IPS-18c (cell line): Measurements from ENCODE around the gene MACROD2.

Experiments used
- H3K4me3 ChIP-seq: 2 replicates; pipeline ENCODE4 v1.7.0; 2013; ENCODE audit warnings: low read depth, mild to moderate bottlenecking, low read length, moderate library complexity; ENCODE audit not compliant: insufficient read depth
- H3K9me3 ChIP-seq: one replicate; pipeline ENCODE4 v1.6.1; 2013; ENCODE audit warnings: mild to moderate bottlenecking, low read length, moderate library complexity; ENCODE audit not compliant: control insufficient read depth, insufficient read depth

The MACROD2 gene

DNA sequence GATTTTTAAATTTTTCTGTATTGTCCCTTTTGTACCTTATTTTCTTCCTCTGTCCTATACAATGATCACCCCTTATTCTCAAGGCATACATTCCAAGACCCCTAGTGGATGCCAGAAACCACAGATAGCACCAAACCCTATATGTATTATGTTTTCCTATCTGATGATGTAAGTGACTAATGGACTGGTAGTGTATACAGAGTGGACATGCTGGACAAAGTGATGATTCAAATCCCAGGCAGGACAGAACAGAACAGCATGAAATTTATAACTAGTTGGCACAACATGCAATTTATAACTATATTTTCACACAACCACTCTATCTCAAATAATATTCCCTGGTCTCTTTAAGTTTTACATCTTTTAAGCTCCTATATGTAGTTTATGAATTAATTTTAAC, 547.7 kb downstream of the MACROD2 start:
- Histone ChIP-seq H3K4me3 (no peak overlapping the region), H3K9me3 (no peaks in the 10 kb centered on the region)

DNA sequence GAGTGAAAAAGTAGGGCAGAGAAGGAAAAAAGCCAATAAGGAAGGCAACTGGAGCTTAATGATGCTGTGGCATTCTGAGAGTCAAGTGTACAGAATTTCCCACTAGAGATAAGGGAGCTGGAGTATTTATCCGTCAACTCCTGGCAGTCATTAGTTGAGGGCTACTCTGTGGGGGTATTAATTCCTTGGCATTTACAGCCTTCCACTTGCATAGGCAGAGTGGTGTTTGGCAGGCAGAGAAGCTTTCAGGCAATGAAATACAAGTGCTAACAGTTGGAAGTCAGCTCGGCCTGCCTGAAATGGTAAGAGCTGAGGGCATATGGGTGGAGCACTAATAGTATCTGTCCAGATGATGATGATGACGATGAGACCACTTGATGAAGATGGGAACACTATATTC, 549.4 kb downstream of the MACROD2 start:
- no peaks in the 10 kb centered on the region for H3K9me3 ChIP-seq
- H3K4me3 ChIP-seq: no peak overlapping the region

DNA sequence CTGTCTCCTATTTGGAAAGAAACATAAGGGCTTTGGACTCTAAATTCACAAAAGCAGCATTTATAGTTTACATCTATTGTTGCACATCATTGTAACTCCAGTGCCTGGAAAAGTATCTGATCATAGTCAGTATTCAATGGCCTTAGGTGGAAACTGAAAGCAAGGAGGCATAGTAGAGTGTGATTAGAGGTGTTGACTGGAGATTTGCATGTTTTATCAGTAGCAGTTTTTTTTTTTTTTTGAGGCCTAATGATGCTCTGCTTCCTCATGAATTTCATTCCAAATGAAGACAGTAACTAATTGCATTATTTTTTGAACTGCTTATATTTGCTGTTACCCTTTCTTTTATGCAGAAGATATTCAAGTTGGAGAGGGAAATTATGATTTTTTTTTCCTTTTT, 555.3 kb downstream of the MACROD2 start:
- Histone ChIP-seq H3K9me3 (no peaks in the 10 kb centered on the region), H3K4me3 (no peak overlapping the region)

DNA sequence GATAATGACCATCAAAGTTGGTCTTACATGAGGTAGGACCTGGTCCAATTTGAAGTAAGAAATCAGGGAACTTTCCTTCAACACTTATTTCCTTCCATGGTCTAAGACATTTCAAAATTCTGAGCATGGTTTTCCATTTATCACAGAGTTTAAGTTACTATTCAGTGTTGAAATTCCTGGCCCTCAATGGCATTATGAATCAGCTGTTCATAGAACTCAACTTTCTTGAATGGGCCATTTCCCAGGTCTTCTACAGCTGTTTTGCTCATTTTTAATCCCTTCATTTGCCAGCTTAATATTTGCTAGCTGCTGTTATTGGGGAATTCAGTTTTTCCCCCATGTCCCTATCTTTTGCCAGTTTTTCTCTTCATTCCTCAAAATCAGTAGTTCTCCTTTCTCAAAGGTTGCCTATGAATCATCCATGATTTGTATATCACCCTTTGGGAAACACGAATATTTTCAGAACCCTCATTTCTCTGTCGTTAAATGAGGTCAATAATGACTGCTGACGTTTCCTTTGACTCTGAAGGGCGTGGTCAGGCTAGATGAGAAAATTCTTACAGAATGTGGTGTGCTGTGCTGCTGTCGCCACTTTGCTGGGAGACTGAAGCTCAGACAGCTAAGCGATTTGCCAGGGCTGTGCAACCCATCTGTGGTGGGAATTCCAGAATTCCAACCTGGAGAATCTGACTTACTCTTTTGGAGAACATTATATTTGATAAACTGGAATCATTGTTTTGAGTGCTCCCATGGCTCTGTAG, 558.6 kb downstream of the MACROD2 start:
- Histone ChIP-seq H3K9me3 (no peaks in the 10 kb centered on the region), H3K4me3 (no peak overlapping the region)

DNA sequence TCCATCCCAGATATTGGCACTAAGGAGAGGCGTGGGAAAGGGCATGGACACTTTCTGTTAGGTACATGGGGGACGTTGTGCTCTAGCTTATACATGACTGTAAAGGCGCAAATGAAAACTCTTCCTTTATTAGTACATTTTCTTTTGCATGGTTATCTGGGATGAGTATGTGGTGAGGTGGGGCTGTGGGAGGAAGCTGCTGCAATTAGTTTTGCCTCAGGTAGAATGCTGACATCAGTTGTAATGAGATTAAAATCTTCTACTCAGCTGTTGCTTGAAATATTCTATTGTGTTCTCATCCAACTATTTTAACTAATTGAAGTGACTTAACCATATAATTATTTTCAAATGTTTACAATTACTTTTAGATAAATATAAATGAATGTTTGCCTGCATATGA, 560.4 kb downstream of the MACROD2 start:
- Histone ChIP-seq H3K4me3 (no peak overlapping the region), H3K9me3 (no peaks in the 10 kb centered on the region)

DNA sequence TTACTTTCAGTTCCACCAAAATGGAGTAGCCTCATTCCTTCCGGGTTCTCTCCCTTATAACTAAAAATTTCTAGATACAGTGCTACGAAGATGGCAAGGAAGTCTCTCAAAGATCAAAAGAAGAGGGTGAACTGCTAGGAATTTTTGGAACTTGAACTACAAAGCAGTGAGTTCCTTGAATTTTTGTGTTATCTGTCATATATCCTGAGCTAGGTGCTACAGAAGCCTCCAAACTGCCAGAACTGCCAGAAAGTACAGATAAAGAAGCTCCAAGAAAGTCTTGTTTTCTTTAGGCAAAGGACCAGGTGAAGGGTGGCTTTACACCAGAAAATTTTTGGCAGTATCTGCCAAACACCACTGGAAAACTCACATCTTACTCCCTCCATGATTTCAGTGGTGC, 560.9 kb downstream of the MACROD2 start:
- no peaks in the 10 kb centered on the region for H3K9me3 ChIP-seq
- no peak overlapping the region for H3K4me3 ChIP-seq

DNA sequence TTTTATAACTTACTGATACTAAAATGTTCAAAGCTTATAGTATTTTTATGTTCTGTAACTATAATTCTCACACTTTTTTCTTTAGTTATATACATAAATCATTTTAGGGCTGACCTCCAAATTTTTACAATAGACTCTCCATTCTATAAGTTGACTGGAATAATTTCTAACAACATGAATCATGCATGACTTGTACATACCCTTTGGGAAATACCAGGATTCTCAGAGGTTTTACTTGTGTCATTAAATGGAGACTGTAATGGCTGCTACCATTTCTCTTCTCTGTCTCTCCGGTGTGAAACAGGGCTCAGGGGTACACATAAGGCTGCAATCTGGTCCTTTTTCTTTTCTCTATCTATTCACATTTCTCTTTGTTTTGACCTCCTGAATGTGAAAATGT, 564.3 kb downstream of the MACROD2 start:
- H3K4me3 ChIP-seq: no peak overlapping the region
- no peaks in the 10 kb centered on the region for H3K9me3 ChIP-seq

DNA sequence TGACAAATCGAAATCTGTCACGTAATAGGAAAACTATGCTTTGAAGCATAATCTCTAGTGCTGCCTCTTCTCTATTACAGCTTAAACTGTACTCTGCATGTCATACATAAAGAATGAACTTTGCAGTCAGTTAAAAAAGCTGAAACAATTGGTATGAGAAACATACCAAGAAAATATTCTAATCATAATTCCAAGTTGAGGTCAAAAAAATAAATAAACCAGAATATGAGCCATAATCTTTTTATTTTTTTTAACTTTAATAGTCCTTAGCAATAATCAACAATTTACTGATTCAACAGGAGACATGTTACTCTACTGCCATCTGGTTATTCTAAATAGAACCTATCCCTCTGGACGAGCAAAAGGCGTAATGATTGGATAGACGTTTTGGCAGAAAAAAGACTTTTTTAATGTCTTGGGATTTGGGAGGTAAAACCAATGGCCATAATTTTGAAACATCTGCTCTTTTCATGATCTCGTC, 566.5 kb downstream of the MACROD2 start:
- no peak overlapping the region for H3K4me3 ChIP-seq
- H3K9me3 ChIP-seq: no peaks in the 10 kb centered on the region

DNA sequence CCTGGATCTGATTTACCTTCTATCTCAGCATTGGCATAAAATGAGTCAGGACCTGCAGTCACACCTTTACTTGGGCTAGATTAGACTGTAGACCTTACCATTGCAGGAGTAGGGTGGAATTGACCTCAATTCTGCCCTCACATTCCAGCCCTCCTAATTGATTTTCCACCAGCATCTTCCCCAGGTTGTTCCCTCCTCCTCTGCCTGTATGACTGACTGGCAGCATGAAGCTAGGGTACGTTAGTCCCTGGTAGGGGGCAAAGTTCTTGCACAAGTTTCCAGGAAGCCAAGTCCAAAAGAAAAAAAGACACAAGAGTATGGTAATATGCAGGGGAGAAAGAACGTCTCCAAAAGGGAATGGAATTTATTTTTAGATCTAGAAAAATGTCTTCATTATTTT, 567.7 kb downstream of the MACROD2 start:
- no peaks in the 10 kb centered on the region for H3K9me3 ChIP-seq

DNA sequence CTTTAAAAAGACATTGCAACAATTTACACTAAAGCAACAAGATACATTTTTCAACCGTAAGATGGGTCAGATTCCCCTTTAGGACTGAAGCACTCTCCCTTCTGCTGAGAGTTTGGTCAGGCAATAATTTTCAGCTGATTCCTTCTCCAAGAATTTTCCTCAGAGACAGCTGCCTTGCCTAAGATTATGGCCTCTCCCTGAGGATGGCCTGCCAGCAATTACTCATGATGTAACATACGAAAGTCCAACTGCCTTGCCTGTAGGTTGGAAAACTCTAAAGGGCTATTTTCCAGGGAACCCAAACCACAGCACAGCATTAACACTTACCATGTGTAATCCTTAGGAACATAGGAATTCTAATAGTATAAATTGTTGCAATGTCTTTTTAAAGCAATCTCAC, 571.2 kb downstream of the MACROD2 start:
- no peak overlapping the region for H3K4me3 ChIP-seq
- H3K9me3 ChIP-seq: no peaks in the 10 kb centered on the region

More for the DNA sequence above, 567.7 kb downstream of the MACROD2 start:
- H3K4me3 ChIP-seq: no peak overlapping the region

DNA sequence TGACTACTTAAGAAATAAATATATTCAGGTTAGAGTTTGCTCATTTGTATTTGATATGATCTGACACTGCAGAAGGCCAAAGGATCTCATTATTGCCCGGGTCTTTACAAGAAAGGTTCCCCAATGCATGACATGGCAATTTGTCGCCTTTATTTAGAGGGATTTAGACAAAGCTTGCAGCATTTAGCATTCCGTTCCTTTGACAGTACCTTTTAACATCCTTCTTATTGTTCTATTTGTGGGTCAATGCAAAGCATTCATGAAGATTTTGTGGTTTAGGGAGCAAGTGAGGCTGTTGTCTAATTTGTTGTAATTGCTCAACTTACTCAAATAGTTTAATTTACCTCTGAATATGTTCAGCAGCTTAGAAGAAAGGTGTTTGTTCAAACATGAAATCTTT, 572.9 kb downstream of the MACROD2 start:
- no peaks in the 10 kb centered on the region for H3K9me3 ChIP-seq

DNA sequence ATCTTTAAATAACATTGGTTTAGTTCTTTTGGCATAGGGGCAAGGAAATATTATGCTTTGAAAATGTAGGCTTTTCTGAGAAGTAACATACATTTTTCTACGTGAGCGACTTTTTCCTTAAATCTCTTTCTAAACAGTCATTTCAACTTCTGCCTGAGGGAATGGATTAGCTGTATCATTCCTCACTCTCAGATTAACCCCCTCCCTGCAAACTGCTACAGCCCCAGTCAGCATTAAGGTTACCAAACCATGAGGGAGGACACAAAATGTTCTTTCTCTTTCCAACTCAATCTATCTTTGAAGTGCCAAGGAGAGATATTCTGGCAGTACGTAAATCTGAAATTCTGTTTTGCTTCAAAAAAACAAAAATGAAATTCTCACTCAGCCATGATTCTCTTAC, 573.4 kb downstream of the MACROD2 start:
- Histone ChIP-seq H3K9me3 (no peaks in the 10 kb centered on the region), H3K4me3 (no peak overlapping the region)

More for the DNA sequence above, 572.9 kb downstream of the MACROD2 start:
- no peak overlapping the region for H3K4me3 ChIP-seq

DNA sequence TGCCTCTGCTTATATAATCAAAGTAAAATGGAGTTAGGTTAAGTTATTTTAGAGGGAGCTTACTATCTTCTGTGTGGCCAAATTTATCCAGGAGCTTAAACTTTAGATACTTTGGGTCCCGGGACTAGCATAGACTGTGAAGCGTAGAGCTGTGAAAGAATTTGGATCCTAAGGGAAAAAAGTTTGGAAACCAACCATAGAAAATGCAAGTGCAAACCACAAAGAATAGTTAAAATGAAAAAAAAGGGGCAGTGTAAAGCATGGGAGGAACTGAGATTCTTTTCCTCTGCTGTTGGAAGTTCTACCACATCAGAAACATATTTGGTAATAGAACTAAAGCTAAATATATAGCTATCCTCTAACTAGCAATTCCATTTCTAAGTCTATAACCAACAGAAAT, 574.3 kb downstream of the MACROD2 start:
- Histone ChIP-seq H3K9me3 (no peaks in the 10 kb centered on the region), H3K4me3 (no peak overlapping the region)

DNA sequence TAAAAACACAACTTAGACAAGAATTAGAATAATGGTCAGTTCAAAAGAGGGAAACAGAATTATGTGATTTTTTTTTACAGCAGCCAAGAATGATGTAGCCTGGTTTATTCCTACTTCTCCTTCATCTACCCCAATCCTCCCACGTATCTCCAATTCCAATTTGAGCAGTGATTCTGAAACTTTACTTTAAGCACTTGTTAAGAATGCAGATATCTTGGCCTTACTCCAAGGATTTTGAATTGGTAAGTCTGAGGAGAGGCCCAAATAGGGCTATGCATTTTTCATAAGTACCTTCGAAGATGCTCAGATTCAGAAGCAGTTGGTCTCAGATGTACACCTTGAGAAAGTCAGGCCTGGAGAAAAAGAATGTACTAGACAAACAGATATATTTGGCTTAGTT, 575.5 kb downstream of the MACROD2 start:
- Histone ChIP-seq H3K4me3 (no peak overlapping the region), H3K9me3 (no peaks in the 10 kb centered on the region)

DNA sequence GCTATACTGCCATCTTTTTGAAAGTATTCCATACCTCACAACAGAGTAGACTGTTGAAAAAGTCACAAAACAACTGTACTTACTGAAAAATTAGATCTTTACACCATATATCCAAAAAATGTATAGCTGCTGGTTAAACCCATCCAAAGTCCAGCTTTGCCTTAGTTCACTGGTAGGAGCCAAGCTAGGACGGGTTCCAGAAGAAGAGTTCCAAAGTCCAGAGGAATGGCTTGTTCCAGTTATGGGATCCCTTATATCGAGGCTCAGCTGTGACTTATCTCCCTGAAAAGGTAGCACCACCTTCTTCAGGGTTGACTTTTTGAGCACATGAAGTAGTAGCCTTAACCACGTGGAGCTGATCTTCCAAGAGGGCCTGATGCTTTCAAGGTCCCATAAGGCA, 578.4 kb downstream of the MACROD2 start:
- no peaks in the 10 kb centered on the region for H3K9me3 ChIP-seq
- H3K4me3 ChIP-seq: no peak overlapping the region

DNA sequence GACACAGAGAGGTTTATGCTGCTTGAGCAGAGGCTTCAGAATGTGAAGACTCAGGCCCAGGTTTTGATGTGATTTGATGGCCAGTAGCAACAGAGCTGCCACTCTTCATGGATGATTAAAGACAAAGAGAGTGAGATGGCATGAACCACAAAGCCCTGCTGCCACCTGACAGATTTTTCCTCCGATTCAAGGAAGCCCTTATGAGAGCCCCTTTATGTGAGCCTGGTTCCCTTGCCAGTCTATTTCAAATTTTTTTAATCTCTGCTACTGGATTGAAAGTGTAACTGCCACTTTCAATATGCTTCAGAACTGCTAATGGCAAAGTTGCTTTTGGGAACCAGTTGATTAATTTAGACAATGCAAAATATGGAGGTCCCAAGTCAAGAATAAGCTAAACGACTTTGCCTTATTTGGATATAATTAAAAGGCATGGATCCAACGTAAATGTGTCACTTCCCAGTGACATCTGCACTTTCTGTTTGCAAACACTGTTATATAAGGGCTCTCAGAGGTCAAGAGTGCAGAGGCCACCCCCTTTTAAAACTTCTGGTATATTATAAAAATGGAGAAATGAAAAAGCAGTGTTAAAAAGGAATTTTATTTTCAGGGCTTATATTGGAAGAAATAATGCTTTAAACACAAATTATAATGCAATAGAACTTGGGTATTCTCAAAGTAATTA, 581.0 kb downstream of the MACROD2 start:
- no peak overlapping the region for H3K4me3 ChIP-seq
- no peaks in the 10 kb centered on the region for H3K9me3 ChIP-seq

DNA sequence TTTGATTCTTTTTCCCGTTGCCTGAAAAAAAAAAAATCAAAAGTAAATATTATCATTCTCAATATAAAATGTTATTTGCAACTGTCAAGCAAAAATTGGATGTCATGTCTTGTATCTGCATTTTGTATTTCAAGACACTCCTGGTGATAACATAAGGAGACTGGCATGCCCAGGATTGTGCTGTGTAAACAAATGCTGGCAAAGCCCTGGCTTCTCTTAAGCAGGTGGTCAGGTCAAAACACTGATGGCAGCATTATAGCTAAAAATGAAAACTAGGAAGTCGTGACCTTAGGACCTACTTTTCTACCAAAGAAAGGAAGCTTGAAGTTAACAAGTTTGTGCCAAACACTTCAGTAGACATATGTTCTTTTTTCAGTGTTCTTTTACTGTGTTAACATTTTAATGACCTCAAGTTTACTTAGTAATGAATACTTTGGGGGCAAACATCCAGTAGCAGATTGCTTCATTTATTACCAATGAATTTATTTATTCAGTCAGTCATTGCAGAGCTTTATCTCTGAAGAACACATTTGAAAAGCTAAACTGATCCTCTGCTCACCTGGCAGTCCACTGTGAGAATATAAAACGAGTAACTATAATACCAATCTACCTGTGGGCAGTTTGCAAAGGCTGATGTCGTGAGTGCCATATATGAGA, 585.2 kb downstream of the MACROD2 start:
- H3K9me3 ChIP-seq: no peaks in the 10 kb centered on the region
- no peak overlapping the region for H3K4me3 ChIP-seq

DNA sequence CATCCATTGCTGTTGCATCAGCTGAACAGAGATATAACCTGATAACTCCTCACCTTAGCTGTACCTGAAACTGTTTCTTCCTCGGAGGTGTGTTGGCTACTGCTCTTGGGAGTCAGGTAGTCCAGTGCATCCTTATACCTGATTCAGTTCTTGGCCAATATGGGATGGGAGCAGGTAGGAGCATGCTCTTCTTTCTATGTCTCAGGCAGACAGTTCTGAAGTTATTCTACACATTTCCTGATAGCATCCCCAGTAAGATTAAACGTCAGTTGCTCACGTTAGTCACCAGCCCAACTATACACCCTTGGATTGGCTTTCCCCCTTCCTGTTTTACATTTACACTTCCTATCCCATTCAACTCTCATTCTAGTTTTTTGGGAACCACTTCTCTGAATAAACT, 586.4 kb downstream of the MACROD2 start:
- Histone ChIP-seq H3K9me3 (no peaks in the 10 kb centered on the region), H3K4me3 (no peak overlapping the region)
